ENCODE data around the gene SLC18A3. TPM values are rescaled to one million over a fixed set of nuclear protein-coding genes. Genes with fewer than 3 reads are reported as not detected.

Gene SLC18A3
- total and polyA plus RNA-seq, 7 donors: 0.16 to 2.5 (median 0.83) TPM; not detected in 3

GRCh38 chr10:49568235-49568634 lies 41.9 kb upstream of the SLC18A3 start:
- H3K4me3 ChIP-seq: no peak overlapping the region
- DNase-seq: no peak
- H3K36me3 ChIP-seq: no peaks in the 10 kb centered on the region
- no peaks in the 10 kb centered on the region for H3K27me3 ChIP-seq
- no peak for TF ChIP-seq EP300 (IDR thresholded peaks at IDR 0.05)
- TF ChIP-seq POLR2A (IDR thresholded peaks at IDR 0.05): no peak
- TF ChIP-seq POLR2AphosphoS5 (IDR thresholded peaks at IDR 0.05): no peak
- no peak for TF ChIP-seq CTCF (IDR thresholded peaks at IDR 0.05)
- H3K9me3 ChIP-seq: peaks cover 0 to 2% (median 0%) of the 10 kb centered on the region in 4 donors
- 45 to 61% methylated on average over 2 of the region's 2 CpGs for WGBS, 2 donors
- peaks cover 0 to 26% (median 2%) of the 10 kb centered on the region in 4 donors for H3K4me1 ChIP-seq
- intact Hi-C loops (cut with DNase I): no loop called here
- H3K27ac ChIP-seq: no peak overlapping the region

- Histone ChIP-seq H3K4me3 (no peak overlapping the region), H3K36me3 (no peaks in the 10 kb centered on the region), H3K4me1 (peaks cover 0 to 26% (median 2%) of the 10 kb centered on the region in 4 donors), H3K27ac (peak overlapping the region in 1 of 4 donors; percentile 32), H3K27me3 (no peaks in the 10 kb centered on the region), H3K9me3 (peaks cover 0 to 2% (median 0%) of the 10 kb centered on the region in 4 donors)
- WGBS, 2 donors: 51 to 67% methylated on average over 3 of the region's 3 CpGs
- intact Hi-C loops (cut with DNase I): no loop called here
- no peak for DNase-seq
- TF ChIP-seq EP300 (IDR thresholded peaks at IDR 0.05) (no peak), POLR2AphosphoS5 (IDR thresholded peaks at IDR 0.05) (peak in 1 of 4 donors; percentile 16)
Observed at GRCh38 chr10:49569031-49569631, 41.0 kb upstream of the SLC18A3 start.

- Histone ChIP-seq H3K36me3 (no peaks in the 10 kb centered on the region), H3K4me1 (peaks cover 0 to 26% (median 2%) of the 10 kb centered on the region in 4 donors), H3K27ac (no peak overlapping the region), H3K27me3 (no peaks in the 10 kb centered on the region), H3K4me3 (no peak overlapping the region), H3K9me3 (peaks cover 0 to 2% (median 0%) of the 10 kb centered on the region in 4 donors)
- TF ChIP-seq EP300 (IDR thresholded peaks at IDR 0.05) (peak in 1 of 4 donors; percentile 11), POLR2A (IDR thresholded peaks at IDR 0.05) (no peak), CTCF (IDR thresholded peaks at IDR 0.05) (no peak), POLR2AphosphoS5 (IDR thresholded peaks at IDR 0.05) (peak in 3 of 4 donors; percentile 20 to 81 (median 74))
- DNase-seq: no peak
- intact Hi-C loops (cut with DNase I): no loop called here
- 27 to 37% methylated on average over 2 of the region's 2 CpGs for WGBS, 2 donors
Observed at GRCh38 chr10:49571388-49571787, 38.7 kb upstream of the SLC18A3 start.

- WGBS, 2 donors: 70 to 76% methylated on average over 9 of the region's 9 CpGs
- Histone ChIP-seq H3K27me3 (no peaks in the 10 kb centered on the region), H3K27ac (no peak overlapping the region), H3K4me1 (peaks cover 0 to 26% (median 2%) of the 10 kb centered on the region in 4 donors), H3K9me3 (no peaks in the 10 kb centered on the region), H3K4me3 (no peak overlapping the region), H3K36me3 (no peaks in the 10 kb centered on the region)
- no peak for DNase-seq
- TF ChIP-seq EP300 (IDR thresholded peaks at IDR 0.05) (no peak), POLR2A (IDR thresholded peaks at IDR 0.05) (no peak), POLR2AphosphoS5 (IDR thresholded peaks at IDR 0.05) (no peak), CTCF (IDR thresholded peaks at IDR 0.05) (no peak)
- intact Hi-C loops (cut with DNase I): no loop called here
Observed at GRCh38 chr10:49572594-49573114, 37.5 kb upstream of the SLC18A3 start.

- no peaks in the 10 kb centered on the region for H3K36me3 ChIP-seq
- no peaks in the 10 kb centered on the region for H3K27me3 ChIP-seq
- H3K27ac ChIP-seq: no peak overlapping the region
- DNase-seq: no peak
- H3K4me1 ChIP-seq: peaks cover 0 to 23% (median 11%) of the 10 kb centered on the region in 4 donors
- intact Hi-C loops (cut with DNase I): no loop called here
- no peak overlapping the region for H3K4me3 ChIP-seq
- 52 to 78% methylated on average over 11 of the region's 11 CpGs for WGBS, 2 donors
- H3K9me3 ChIP-seq: no peaks in the 10 kb centered on the region
- TF ChIP-seq EP300 (IDR thresholded peaks at IDR 0.05) (no peak), POLR2A (IDR thresholded peaks at IDR 0.05) (no peak), POLR2AphosphoS5 (IDR thresholded peaks at IDR 0.05) (no peak)
Observed at GRCh38 chr10:49575489-49576072, 34.5 kb upstream of the SLC18A3 start.

Measured in sigmoid colon (tissue), 7 donors.